Omental fat pad (tissue), 4 donors: ENCODE results near the gene GNAZ. TPM values are rescaled to one million over a fixed set of nuclear protein-coding genes. Genes with fewer than 3 reads are reported as not detected.

Source experiments
- ATAC-seq: fragments of 150-250 bp; one replicate; pipeline ENCODE4 v1.9.1; 2016; ENCODE audit warnings: mild to moderate bottlenecking, moderate library complexity; ENCODE audit not compliant: low FRiP score
- DNase-seq: peaks from one replicate; pipeline ENCODE4 v3.0.0-alpha.2; 2019; ENCODE audit warnings: low spot score
- CTCF ChIP-seq, 3 donors: fragments of 450-650 bp; IDR thresholded peaks; one replicate each; pipeline ENCODE4 v1.5.1; 2016 to 2017; ENCODE audit warnings: antibody characterized with exemption in 3 of 3, mild to moderate bottlenecking in 3 of 3, moderate library complexity in 2 of 3
- total RNA-seq, 4 donors: library from RNA; depleted of rRNA; stranded (reverse); fragments of >200 nt; gene quantifications; one replicate each; pipeline ENCODE4 v1.1.0, GENCODE V29; 2016

GNAZ gene
- total RNA-seq, 4 donors from 2014 or later, result 8.6 to 25.1 (median 16.5) TPM

- no peak for DNase-seq
- TF ChIP-seq CTCF (IDR thresholded peaks at IDR 0.05), result no peak
- no peak for ATAC-seq
Observed at GRCh38 chr22:23071230-23072076, 1.1 kb downstream of the GNAZ start.

GRCh38 chr22:23072077-23072910 is 2.0 kb downstream of the GNAZ start:
- no peak for DNase-seq
- no peak for ATAC-seq
- TF ChIP-seq CTCF (IDR thresholded peaks at IDR 0.05), result no peak

- DNase-seq (no peak), ATAC-seq (no peak)
- TF ChIP-seq CTCF (IDR thresholded peaks at IDR 0.05), result no peak
Observed at GRCh38 chr22:23072911-23073491, 2.7 kb downstream of the GNAZ start.

GRCh38 chr22:23073526-23074229 is 3.4 kb downstream of the GNAZ start:
- no peak for DNase-seq

GRCh38 chr22:23074451-23074850 is 4.1 kb downstream of the GNAZ start:
- ATAC-seq (no peak), DNase-seq (no peak)
- no peak for TF ChIP-seq CTCF (IDR thresholded peaks at IDR 0.05)

More at GRCh38 chr22:23073526-23074229, 3.4 kb downstream of the GNAZ start:
- TF ChIP-seq CTCF (IDR thresholded peaks at IDR 0.05), result no peak
- no peak for ATAC-seq

GRCh38 chr22:23075050-23075449 is 4.7 kb downstream of the GNAZ start:
- no peak for DNase-seq
- ATAC-seq, result no peak

More at GRCh38 chr22:23075050-23075449, 4.7 kb downstream of the GNAZ start:
- TF ChIP-seq CTCF (IDR thresholded peaks at IDR 0.05), result no peak
